ENCODE results near the gene SRGAP1. TPM values are rescaled to one million over a fixed set of nuclear protein-coding genes. Genes with fewer than 3 reads are reported as not detected.

The SRGAP1 gene
- total RNA-seq, 1 donor from 2014 or later: 7.4 TPM

GRCh38 chr12:63811755-63812154, 32.7 kb upstream of the SRGAP1 start:
- no peak overlapping the region for H3K4me3 ChIP-seq
- no peaks in the 10 kb centered on the region for H3K9me3 ChIP-seq
- intact Hi-C loops (cut with DNase I): no loop called here
- no peaks in the 10 kb centered on the region for H3K36me3 ChIP-seq
- H3K27me3 ChIP-seq: no peaks in the 10 kb centered on the region
- no peaks in the 10 kb centered on the region for H3K4me1 ChIP-seq
- no peak for TF ChIP-seq POLR2A (IDR thresholded peaks at IDR 0.05)
- TF ChIP-seq, protein P1, sequence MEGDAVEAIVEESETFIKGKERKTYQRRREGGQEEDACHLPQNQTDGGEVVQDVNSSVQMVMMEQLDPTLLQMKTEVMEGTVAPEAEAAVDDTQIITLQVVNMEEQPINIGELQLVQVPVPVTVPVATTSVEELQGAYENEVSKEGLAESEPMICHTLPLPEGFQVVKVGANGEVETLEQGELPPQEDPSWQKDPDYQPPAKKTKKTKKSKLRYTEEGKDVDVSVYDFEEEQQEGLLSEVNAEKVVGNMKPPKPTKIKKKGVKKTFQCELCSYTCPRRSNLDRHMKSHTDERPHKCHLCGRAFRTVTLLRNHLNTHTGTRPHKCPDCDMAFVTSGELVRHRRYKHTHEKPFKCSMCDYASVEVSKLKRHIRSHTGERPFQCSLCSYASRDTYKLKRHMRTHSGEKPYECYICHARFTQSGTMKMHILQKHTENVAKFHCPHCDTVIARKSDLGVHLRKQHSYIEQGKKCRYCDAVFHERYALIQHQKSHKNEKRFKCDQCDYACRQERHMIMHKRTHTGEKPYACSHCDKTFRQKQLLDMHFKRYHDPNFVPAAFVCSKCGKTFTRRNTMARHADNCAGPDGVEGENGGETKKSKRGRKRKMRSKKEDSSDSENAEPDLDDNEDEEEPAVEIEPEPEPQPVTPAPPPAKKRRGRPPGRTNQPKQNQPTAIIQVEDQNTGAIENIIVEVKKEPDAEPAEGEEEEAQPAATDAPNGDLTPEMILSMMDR (IDR thresholded peaks at IDR 0.05): no peak
- no peak for TF ChIP-seq POLR2AphosphoS5 (IDR thresholded peaks at IDR 0.05; ENCODE audit: insufficient read depth in 1 of 2, low read depth in 1 of 2)
- no peak for DNase-seq (ENCODE audit: extremely low spot score in 2 of 2)
- no peak overlapping the region for H3K27ac ChIP-seq

- Histone ChIP-seq H3K27me3 (no peaks in the 10 kb centered on the region), H3K9me3 (no peaks in the 10 kb centered on the region), H3K27ac (no peak overlapping the region), H3K4me1 (no peaks in the 10 kb centered on the region), H3K4me3 (no peak overlapping the region), H3K36me3 (no peaks in the 10 kb centered on the region)
- DNase-seq (ENCODE audit: extremely low spot score in 2 of 2): no peak
- intact Hi-C loops (cut with DNase I): no loop called here
- TF ChIP-seq, protein P1 (IDR thresholded peaks at IDR 0.05): no peak
- TF ChIP-seq POLR2A (IDR thresholded peaks at IDR 0.05): no peak
- TF ChIP-seq POLR2AphosphoS5 (IDR thresholded peaks at IDR 0.05; ENCODE audit: insufficient read depth in 1 of 2, low read depth in 1 of 2): no peak
Measured at GRCh38 chr12:63814146-63814772, 30.2 kb upstream of the SRGAP1 start.

DNA sequence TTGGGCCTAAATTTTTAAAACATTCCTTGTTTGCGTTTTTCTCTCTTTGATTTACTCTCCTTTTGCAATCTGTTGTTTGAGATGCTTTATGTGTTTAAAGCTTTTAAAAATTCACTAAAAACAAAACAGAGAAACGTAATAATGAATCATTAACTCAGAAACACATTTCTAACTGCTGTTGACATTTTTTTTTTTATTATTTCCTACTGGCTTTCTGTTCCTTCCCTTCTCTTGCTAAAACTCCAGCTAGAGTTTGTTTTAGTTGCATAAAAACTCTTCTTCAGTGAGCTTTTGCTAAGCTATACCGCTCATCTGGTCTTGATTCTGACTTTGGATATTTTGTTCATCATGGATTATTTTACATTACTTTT, 29.0 kb upstream of the SRGAP1 start:
- Histone ChIP-seq H3K27ac (no peak overlapping the region), H3K36me3 (no peaks in the 10 kb centered on the region), H3K4me3 (no peak overlapping the region), H3K9me3 (no peaks in the 10 kb centered on the region), H3K4me1 (no peaks in the 10 kb centered on the region), H3K27me3 (no peaks in the 10 kb centered on the region)
- TF ChIP-seq POLR2A (IDR thresholded peaks at IDR 0.05) (no peak), POLR2AphosphoS5 (IDR thresholded peaks at IDR 0.05; ENCODE audit: insufficient read depth in 1 of 2, low read depth in 1 of 2) (no peak)
- TF ChIP-seq, protein P1 (IDR thresholded peaks at IDR 0.05): no peak
- intact Hi-C loops (cut with DNase I): no loop called here
- DNase-seq (ENCODE audit: extremely low spot score in 2 of 2): no peak

DNA sequence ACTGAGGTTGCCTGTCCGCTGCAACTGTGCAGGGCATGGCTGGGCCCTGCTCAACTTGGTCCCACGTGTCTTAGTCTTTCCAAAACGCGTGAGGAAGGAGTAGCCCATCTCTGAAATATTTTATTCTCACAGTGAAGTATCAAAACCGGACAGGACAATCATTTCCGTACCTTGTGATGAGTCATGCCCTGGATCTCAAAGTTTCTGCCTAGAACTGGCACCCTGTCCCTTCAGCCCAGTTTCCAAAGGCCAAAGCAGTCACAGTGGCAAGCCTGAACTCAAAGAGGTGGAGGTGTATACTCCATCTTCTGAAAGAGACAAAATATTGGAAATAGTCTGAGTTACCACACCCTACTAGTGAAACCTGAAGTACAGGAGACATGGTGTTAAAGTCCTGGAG, 28.5 kb upstream of the SRGAP1 start:
- intact Hi-C loops (cut with DNase I): no loop called here
- Histone ChIP-seq H3K36me3 (no peaks in the 10 kb centered on the region), H3K9me3 (no peaks in the 10 kb centered on the region), H3K4me1 (no peaks in the 10 kb centered on the region), H3K4me3 (no peak overlapping the region), H3K27me3 (no peaks in the 10 kb centered on the region), H3K27ac (no peak overlapping the region)
- TF ChIP-seq, protein P1 (IDR thresholded peaks at IDR 0.05): no peak
- TF ChIP-seq POLR2A (IDR thresholded peaks at IDR 0.05) (no peak), POLR2AphosphoS5 (IDR thresholded peaks at IDR 0.05; ENCODE audit: insufficient read depth in 1 of 2, low read depth in 1 of 2) (no peak)
- no peak for DNase-seq (ENCODE audit: extremely low spot score in 2 of 2)

- DNase-seq (ENCODE audit: extremely low spot score in 2 of 2): no peak
- H3K36me3 ChIP-seq: no peaks in the 10 kb centered on the region
- TF ChIP-seq, protein P1 (IDR thresholded peaks at IDR 0.05): no peak
- no peak for TF ChIP-seq POLR2AphosphoS5 (IDR thresholded peaks at IDR 0.05; ENCODE audit: insufficient read depth in 1 of 2, low read depth in 1 of 2)
- no peak for TF ChIP-seq POLR2A (IDR thresholded peaks at IDR 0.05)
- no peak overlapping the region for H3K4me3 ChIP-seq
- no peak overlapping the region for H3K27ac ChIP-seq
- H3K27me3 ChIP-seq: no peaks in the 10 kb centered on the region
- no peaks in the 10 kb centered on the region for H3K9me3 ChIP-seq
- intact Hi-C loops (cut with DNase I): no loop called here
- H3K4me1 ChIP-seq: no peaks in the 10 kb centered on the region
Measured at GRCh38 chr12:63820427-63820826, 24.1 kb upstream of the SRGAP1 start.

Data from vagina (tissue), 2 donors.